HG03095 (cell line): ENCODE measurements around the gene BPIFB4.

Experiments used
- ATAC-seq: cut with Tn5 transposase; IDR thresholded peaks from one replicate; pipeline ENCODE4 v1.9.1; 2021; ENCODE audit warnings: moderate library complexity; ENCODE audit not compliant: unreplicated experiment

The BPIFB4 gene

DNA sequence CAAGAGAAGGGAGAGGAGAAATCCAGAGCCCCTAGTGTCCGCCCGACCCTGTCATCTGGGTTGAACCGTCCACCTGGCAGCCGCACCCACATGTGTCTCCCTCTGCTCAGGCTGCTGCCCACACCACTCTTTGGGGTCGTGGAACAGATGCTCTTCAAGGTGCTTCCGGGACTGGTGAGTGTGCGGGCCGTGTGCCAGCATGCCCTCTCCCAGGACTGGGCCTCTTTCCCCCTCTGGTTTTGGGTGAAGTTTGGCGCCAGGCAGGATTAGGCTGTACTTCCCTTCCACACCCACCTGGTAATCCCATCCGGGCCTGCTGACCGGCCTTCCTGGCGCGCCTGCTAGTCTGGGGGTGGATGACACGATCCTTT, 17.8 kb upstream of the BPIFB4 start:
- no peak for ATAC-seq

GRCh38 chr20:33062105-33062824, 17.2 kb upstream of the BPIFB4 start:
- no peak for ATAC-seq

DNA sequence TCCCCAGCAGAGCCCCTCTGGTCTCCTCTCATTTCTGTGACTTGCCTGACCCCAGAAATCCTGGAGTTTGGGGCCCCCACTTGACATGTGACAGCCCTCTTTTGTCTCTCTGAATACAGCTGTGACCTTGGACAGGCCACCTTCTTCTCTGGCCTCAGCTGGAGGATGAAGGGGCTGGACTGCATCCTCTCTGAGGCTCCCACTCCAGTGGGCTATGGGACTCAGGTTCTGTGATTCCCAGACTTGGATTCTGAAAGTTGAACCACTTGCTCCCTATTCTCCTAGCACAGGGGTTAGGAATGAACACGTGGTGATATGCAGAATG, 16.7 kb upstream of the BPIFB4 start:
- ATAC-seq, result no peak

DNA sequence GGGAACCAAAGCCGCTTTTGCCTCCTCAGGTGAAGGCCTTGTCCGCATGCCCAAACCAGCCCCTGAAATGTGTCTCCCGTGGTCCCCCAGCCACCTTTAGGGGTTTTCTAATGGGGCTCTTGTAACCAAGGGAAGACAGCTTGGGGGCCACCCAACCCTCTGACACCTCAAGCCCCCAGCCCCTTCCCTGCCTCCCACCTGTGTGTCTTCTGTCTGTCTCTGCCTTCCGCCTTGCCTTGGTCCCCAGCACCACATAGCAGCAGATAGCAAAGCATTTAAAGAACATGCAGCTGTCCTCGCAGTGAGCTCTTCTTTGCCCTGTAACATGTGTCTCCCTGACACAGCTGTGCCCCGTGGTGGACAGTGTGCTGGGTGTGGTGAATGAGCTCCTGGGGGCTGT, 16.2 kb upstream of the BPIFB4 start:
- no peak for ATAC-seq

DNA sequence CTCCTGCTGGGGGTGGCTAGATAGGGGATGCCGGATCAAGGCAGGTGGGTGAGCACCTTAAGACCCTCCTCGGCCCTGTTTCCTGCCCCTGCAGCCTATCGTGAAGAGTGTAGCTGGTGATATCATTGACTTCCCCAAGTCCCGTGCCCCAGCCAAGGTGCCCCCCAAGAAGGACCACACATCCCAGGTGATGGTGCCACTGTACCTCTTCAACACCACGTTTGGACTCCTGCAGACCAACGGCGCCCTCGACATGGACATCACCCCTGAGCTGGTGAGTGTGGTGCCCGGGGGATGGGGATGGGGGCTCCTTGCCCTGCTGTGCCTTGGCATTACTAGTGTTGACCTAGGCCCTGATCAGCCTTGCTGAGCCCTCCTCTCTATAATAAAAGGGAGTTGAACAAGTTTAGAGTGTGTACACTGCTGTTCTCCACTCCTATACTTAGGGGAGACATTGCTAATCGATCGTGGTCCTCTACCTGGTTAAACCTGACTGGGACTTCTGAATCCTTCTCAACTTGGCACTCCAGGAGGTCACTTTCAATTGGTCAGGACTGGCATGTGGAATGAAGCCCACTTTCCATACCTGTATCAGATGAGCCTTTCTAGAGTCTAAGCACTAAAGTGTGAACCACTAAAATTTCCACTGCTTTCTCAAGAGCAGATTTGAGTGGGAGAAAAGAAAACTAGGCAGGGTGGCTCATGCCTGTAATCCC, 14.7 kb upstream of the BPIFB4 start:
- ATAC-seq, result no peak

DNA sequence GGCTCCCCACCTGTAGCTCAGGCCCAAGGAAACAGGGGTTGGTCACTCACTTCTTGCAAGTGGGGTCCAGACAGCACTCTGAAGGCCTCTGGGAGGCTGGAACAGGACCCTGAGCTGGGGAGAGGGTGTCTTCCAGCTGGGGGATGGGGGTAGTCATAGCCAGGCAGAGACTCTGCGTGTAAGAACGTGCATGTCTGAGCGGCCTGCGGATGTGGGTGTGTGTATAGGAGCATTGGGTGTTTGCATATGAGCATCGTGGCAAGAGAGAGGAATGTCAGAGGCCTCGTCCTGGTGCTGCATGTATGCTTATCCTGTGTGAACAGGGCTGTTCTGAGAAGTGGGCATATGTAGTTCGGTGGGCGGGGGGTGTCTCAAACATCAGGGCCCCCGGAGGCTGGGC, 13.7 kb upstream of the BPIFB4 start:
- no peak for ATAC-seq

- no peak for ATAC-seq
Measured at GRCh38 chr20:33067806-33068205, 11.6 kb upstream of the BPIFB4 start.

GRCh38 chr20:33068251-33068939, 11.0 kb upstream of the BPIFB4 start:
- no peak for ATAC-seq

DNA sequence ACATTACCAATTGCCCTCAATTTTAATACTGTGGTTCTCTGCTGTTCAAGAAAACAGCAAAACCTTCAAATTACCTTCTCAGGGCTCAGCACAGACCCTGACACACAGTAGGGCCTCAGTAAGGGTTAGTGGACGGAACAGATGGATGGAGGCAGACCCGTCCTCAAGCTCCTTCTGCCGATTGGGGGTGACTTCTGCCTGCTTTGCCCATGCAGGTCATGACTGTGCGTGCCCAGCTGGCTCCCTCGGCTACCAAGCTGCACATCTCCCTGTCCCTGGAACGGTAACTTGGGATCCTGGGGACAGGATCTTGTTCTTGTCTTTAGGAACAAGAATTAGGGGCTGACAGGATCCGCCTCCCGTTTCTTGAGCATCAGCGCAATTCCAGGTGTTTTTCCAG, 9.8 kb upstream of the BPIFB4 start:
- no peak for ATAC-seq

DNA sequence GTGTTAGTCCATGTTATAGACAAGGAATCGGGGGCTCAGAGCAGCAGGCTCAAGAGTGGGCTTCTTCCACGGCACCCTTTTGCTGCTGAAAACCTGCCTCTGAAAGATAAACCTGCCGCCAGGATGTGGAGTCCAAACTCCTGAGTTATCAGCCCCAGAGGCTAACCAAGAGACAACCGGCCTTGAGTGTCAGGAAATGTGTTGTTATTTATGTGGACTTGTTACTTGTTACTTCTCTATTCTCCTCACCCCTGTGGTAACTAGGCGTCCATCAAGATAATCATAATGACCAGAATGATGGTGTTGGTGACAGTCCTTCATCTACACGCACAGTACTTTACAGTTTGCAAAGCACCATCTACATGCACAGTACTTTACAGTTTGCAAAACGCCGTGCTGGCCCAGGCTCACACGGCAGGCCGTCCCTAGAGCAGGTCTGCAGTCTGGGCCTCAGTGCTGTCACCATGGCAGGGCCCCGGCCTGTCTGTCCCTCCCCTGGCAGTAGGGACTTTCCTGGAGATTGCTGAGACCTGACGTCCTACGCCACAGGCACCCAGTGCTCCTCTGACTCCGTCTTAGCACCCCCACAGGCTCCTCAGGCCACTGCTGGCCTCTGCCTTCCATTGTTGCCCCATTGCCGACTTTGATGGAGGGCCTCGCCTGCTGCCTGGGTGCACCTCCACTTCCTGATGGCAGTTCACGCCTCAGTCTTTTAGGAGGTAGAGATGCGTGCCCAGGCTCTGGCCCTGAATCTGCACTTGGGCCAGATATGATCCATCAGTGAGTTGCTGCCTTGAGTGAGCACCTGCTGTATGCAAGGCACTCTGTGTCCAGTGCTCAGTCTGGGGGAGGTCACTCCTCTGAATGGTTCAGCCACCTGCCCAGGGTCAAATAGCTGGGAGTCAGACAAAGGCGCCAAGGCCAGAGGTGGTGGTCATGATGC, 9.1 kb upstream of the BPIFB4 start:
- no peak for ATAC-seq

GRCh38 chr20:33071198-33071597, 8.2 kb upstream of the BPIFB4 start:
- no peak for ATAC-seq

GRCh38 chr20:33072362-33072761, 7.1 kb upstream of the BPIFB4 start:
- ATAC-seq, result no peak

DNA sequence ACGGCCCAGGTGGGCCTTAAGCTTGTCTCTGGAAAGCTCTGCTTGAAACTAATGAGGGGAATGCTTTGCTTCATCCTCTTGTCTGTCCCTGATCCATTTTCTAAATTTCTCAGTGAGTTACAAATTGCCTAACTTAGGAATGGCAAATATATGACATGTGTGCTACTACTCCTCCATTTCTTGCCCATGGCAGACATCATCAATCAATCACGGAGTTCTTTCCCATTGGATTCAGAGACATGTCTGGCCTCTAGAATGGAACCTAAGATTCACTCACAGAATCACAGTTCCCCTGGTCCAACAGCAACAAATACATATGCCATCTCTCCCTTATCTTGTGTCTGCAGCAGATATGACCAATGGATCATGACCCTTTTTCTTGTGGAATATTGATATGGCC, 6.6 kb upstream of the BPIFB4 start:
- no peak for ATAC-seq

GRCh38 chr20:33074675-33075074, 4.8 kb upstream of the BPIFB4 start:
- no peak for ATAC-seq

GRCh38 chr20:33075281-33075680, 4.2 kb upstream of the BPIFB4 start:
- ATAC-seq, result no peak

DNA sequence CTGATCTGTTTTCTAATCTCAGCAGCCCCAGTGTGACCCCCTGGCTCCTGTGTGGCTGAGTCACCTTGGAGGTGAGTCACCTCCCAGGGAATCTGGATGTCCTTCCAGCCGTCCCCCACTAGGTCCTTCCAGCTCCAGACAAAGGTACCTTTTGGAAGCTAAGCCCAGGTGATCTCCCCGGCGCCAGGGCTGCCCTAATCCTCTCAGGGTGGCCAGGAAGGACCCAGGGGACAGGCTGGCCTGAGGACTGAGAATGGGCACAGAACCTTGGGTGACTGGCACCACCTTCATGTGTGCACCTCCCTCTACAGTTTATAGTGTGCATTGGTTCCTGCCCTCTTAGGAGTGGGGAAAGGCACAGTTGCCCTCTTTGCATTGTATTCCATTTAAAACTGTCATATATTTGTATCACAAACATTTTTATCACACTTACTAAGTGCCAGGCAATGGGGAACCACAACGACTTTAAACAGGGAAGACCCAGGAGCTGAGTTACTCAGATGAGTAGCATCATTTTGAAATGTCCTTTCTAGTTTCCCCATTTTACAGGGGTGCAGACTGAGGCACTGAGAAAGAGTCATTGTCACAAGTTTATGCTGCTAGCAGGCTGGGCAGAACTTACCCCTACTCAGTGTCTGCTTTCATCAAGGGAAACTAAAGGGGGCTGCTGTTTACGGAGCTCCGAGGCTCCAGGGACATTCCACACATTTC, 2.6 kb upstream of the BPIFB4 start:
- no peak for ATAC-seq

- ATAC-seq, result no peak
Measured at GRCh38 chr20:33081411-33082154, 2.1 kb downstream of the BPIFB4 start.

DNA sequence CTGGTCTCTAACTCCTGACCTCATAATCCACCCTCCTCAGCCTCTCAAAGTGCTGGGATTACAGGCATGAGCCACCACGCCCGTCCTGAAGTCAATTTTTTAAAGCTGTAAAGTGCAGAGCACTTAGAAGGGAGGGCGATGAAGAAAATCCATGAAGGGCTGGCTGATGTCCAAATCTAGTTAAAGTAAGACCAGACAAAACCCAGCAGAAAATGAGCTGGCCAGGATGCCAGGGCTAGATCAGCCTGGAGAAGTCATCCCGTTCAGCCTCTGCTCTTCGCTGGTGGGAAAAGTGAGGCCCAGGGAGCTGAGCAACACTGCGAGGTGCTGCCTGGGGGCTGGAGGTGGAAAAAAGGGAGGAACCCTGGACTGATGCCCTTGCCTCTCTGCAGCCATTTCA, 3.1 kb downstream of the BPIFB4 start:
- no peak for ATAC-seq

GRCh38 chr20:33083544-33084340, 4.3 kb downstream of the BPIFB4 start:
- ATAC-seq, result no peak
